Measurements from ENCODE around the gene SPRY1. TPM values are rescaled to one million over a fixed set of nuclear protein-coding genes. Genes with fewer than 3 reads are reported as not detected.

SPRY1 gene
- total RNA-seq, 2 donors from 2014 or later, result 9.8 to 76.0 TPM

DNA sequence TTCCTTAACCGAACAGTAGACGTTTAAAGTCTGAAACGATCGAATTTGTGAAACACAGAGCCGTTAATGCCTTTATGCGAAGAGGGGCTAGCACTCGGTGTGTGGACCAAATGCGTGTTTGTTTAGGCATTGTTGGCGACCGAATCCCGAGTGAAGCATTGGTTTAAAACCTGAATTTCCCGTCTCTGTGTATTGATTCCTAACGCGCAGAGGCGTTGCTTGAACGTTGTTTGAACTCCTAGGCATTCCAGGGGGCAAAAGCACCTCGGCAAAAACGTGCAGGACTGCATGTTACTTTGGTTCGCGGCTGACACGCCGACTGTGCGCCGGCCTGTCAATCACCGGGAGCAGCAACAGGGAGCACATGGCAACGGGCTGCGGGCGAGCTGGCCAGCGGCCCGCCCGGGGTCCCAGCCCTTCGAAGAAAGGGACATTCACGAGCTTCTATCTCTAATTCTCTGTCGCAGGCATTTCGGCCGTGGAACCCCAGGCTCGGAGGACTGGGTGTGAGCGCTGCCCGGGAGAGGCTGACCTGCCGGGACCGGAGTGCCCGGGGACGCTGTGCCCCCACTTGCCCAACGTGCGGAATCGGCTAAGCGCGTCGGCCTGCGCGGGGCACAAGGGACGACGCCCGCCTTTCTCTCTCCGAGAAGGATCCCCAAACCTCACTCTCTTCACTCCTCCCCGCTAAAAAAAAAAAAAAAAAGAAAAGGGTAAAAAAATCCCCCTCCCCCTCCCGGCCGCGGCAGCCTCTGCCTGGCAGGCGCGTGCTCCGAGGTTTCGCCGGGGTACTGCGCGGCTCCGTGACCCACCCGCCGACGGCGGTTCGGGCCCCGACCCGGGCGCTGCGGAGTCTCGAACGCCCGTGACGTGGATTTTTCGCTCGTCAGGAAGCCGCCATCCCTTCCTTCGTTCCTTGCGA, 810 bp downstream of the SPRY1 start:
- peak; percentile 36 for ATAC-seq (replicated peaks)
- Mint-ChIP-seq H3K27me3 (peaks cover 3% of the 10 kb centered on the region), H3K36me3 (ENCODE audit: low read depth) (peaks cover 57% of the 10 kb centered on the region), H3K27ac (peak overlapping the region; percentile 84), H3K4me1 (peaks cover 13% of the 10 kb centered on the region), H3K4me3 (peak overlapping the region; percentile 81), H3K9me3 (no peaks in the 10 kb centered on the region)

DNA sequence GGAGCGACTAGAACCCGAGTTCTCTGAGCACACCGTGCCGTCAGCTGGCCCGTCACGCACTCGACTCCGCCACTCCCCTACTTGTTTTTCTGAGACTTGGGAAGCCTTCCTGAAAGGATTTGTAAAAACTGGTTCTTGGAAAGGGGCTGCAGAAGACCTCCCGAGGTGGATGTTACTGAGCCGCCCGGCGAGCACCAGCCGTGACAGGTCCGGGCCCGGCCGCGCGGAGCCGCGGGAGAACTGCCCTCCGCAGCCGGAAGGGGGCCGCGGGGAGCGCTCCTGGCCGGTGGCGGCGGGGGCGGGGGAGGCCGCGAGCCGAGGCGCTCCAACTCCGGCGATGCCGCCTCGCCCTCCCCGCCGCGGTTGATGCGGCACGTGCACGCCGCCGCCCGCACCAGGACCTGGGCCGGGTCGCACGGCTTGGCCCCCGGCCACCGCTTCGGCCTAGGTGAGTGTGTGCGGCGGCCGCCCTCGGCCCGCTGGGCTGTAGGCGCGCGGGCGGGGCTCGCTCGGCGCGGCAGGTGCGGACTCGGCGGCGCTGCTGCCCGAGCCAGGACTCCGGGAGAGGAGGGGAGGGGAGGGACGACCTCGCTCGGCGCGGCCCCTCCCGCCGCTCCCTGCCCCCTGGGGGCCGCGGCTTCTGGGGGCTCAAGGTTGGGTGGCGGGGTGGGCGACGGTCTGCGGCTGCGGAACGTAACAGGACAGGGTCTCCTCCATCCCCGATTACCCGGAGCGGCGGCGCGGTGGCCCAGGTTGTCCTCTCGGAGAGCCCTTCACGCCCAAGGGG, 1.7 kb downstream of the SPRY1 start:
- Mint-ChIP-seq H3K4me1 (peaks cover 13% of the 10 kb centered on the region), H3K9me3 (no peaks in the 10 kb centered on the region), H3K27ac (peak overlapping the region; percentile 92), H3K27me3 (peaks cover 6% of the 10 kb centered on the region), H3K36me3 (ENCODE audit: low read depth) (peaks cover 65% of the 10 kb centered on the region), H3K4me3 (peak overlapping the region; percentile 94)
- ATAC-seq (replicated peaks), result peak; percentile 61

DNA sequence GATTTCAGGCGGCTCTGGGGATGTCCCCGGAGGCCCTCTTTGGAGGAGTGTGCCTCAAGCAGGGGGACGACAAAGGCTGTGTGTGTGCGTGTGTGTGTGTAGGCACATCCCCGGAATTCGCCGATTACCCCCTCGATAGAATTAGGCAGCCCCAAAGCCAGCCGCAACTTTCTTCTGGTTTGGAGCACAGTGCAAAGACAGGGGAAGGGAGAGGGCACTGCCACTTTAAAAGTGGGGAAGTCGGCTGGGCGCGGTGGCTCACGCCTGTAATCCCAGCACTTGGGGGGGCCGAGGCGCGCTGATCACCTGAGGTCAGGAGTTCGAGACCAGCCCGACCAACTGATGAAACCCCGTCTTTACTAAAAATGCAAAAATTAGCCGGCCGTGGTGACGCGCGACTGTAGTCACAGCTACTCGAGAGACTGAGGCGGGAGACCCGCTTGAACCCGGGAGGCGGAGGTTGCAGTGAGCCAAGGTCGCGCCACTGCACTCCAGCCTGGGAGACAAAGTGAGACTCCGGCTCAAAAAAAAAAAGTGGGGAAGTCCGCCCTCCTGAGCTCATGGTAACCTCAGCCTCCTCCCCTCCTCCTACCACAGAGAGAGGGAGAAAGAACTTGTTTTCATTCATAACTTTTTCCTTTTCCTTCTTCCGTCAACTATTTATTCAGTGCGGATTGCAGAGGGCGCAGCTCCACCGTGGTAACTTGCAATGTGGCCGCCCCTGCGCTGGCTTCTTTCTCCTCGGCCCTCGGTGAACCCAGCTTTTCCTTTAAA, 2.4 kb downstream of the SPRY1 start:
- peak overlapping the region; percentile 94 for H3K4me3 Mint-ChIP-seq
- H3K27me3 Mint-ChIP-seq, result peaks cover 6% of the 10 kb centered on the region
- peak overlapping the region; percentile 92 for H3K27ac Mint-ChIP-seq
- peak; percentile 55 for ATAC-seq (replicated peaks)
- H3K4me1 Mint-ChIP-seq, result peaks cover 13% of the 10 kb centered on the region
- H3K36me3 Mint-ChIP-seq (ENCODE audit: low read depth), result peaks cover 73% of the 10 kb centered on the region
- no peaks in the 10 kb centered on the region for H3K9me3 Mint-ChIP-seq

DNA sequence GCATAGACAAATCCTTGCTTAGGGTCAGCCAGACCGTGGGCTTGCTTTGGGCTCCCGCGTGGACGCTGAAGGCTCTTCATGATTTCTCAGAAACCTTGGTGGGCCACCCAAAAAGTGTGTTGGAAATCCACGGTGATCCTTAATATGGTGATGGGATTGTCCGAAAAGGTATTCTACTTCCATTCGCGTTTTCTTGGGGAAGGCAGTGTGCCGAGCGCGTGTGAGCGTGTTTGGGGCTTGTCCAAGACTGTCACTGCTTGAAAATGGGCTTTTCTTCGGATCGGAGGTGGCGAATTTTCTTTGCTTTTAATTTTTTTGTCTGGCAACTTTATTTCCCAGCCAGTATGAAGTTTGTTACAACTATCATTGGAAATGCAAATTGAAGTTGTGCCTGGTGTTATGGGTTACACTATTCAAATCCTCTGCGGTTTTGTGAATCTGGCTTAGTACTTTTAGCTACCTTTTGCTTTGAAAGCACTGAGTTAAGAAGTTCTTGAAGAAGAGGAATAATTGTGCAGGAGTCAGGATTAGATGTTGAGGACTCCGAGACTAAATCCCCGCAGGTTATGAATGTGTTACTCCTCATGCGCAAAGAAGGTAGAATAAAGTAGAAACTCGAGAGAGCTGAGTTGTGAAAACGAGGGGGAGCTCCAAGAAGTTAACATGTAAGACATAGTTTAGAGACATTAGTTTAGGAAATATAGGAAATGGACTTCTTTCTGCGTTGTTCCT, 3.2 kb downstream of the SPRY1 start:
- peak overlapping the region; percentile 94 for H3K4me3 Mint-ChIP-seq
- no peaks in the 10 kb centered on the region for H3K9me3 Mint-ChIP-seq
- peak overlapping the region; percentile 92 for H3K27ac Mint-ChIP-seq
- ATAC-seq (replicated peaks), result no peak
- peaks cover 13% of the 10 kb centered on the region for H3K4me1 Mint-ChIP-seq
- peaks cover 6% of the 10 kb centered on the region for H3K27me3 Mint-ChIP-seq
- H3K36me3 Mint-ChIP-seq (ENCODE audit: low read depth), result peaks cover 80% of the 10 kb centered on the region

DNA sequence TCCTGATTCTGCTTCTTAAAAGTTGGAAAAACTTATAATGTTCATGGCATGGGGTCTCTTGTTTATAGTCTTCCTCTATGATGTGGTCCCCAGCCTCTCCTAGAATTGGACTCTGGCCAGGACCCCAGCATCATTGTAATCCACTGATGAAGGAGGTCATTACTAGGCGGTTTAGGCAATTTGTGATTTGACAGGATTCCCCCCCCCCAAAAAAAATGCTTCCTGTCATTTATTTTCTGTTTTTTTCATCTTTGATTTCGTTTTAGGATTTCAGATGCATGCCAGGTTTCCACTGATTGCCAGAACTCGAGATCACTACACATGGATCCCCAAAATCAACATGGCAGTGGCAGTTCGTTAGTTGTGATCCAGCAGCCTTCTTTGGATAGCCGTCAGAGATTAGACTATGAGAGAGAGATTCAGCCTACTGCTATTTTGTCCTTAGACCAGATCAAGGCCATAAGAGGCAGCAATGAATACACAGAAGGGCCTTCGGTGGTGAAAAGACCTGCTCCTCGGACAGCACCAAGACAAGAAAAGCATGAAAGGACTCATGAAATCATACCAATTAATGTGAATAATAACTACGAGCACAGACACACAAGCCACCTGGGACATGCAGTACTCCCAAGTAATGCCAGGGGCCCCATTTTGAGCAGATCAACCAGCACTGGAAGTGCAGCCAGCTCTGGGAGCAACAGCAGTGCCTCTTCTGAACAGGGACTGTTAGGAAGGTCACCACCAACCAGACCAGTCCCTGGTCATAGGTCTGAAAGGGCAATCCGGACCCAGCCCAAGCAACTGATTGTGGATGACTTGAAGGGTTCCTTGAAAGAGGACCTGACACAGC, 4.9 kb downstream of the SPRY1 start:
- Mint-ChIP-seq H3K27me3 (peaks cover 6% of the 10 kb centered on the region), H3K4me1 (peaks cover 10% of the 10 kb centered on the region), H3K27ac (no peak overlapping the region), H3K9me3 (no peaks in the 10 kb centered on the region), H3K36me3 (ENCODE audit: low read depth) (peaks cover 89% of the 10 kb centered on the region), H3K4me3 (peak overlapping the region; percentile 94)
- ATAC-seq (replicated peaks), result no peak

DNA sequence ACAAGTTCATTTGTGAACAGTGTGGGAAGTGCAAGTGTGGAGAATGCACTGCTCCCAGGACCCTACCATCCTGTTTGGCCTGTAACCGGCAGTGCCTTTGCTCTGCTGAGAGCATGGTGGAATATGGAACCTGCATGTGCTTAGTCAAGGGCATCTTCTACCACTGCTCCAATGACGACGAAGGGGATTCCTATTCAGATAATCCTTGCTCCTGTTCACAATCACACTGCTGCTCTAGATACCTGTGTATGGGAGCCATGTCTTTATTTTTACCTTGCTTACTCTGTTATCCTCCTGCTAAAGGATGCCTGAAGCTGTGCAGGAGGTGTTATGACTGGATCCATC, 5.5 kb downstream of the SPRY1 start:
- Mint-ChIP-seq H3K36me3 (ENCODE audit: low read depth) (peaks cover 83% of the 10 kb centered on the region), H3K27me3 (peaks cover 6% of the 10 kb centered on the region), H3K4me3 (peak overlapping the region; percentile 94), H3K9me3 (no peaks in the 10 kb centered on the region), H3K27ac (no peak overlapping the region), H3K4me1 (peaks cover 9% of the 10 kb centered on the region)
- no peak for ATAC-seq (replicated peaks)

DNA sequence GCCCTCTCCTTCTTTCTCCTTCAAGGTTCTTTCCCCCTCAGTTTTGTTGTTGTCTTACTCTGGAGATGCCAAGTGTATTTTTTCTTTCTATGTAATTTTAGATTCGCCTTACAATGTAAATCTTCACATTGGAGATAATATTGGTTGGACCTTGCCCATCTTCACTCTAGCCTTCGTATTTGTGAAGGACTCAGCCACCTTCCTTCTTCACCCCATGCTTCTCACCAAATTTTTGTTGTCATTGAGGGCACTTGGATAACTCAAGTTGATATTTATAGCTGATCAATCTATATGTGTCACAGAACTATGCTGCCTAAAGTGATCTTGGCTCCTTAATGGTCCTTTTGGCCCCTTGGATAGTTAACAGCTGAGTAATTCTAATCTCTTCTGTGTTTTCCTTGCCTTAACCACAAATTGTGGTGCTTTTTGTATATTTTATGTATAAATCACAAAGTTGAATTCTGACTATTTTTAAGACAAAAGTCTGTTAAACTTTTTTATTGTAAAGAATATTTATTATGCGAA, 6.5 kb downstream of the SPRY1 start:
- H3K27ac Mint-ChIP-seq, result no peak overlapping the region
- ATAC-seq (replicated peaks), result no peak

DNA sequence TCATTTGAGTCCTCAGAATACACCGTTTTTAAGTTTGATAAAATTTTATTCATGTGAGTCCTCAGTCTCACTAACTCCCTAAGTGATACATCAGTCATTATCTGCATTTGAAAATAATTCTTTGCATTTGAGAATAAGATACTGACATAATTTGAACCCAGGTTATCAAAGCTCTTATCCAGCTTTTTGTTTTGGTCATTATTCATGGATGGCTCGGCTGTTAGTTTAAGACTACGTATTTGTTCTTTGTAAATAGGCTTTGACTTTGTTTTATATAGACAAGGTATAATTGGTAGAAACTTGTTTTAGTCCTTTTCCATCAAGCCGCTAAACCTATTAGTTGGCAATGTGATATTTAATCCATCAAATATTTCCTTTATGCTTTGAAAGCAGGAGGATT, 7.9 kb downstream of the SPRY1 start:
- H3K36me3 Mint-ChIP-seq (ENCODE audit: low read depth), result peaks cover 63% of the 10 kb centered on the region
- H3K27ac Mint-ChIP-seq, result no peak overlapping the region
- peaks cover 6% of the 10 kb centered on the region for H3K27me3 Mint-ChIP-seq
- H3K4me1 Mint-ChIP-seq, result peaks cover 7% of the 10 kb centered on the region
- ATAC-seq (replicated peaks), result no peak
- peak overlapping the region; percentile 94 for H3K4me3 Mint-ChIP-seq
- H3K9me3 Mint-ChIP-seq, result no peaks in the 10 kb centered on the region

More for the DNA sequence above, 6.5 kb downstream of the SPRY1 start:
- Mint-ChIP-seq H3K9me3 (no peaks in the 10 kb centered on the region), H3K36me3 (ENCODE audit: low read depth) (peaks cover 73% of the 10 kb centered on the region), H3K4me3 (peak overlapping the region; percentile 94), H3K27me3 (peaks cover 6% of the 10 kb centered on the region), H3K4me1 (peaks cover 9% of the 10 kb centered on the region)

DNA sequence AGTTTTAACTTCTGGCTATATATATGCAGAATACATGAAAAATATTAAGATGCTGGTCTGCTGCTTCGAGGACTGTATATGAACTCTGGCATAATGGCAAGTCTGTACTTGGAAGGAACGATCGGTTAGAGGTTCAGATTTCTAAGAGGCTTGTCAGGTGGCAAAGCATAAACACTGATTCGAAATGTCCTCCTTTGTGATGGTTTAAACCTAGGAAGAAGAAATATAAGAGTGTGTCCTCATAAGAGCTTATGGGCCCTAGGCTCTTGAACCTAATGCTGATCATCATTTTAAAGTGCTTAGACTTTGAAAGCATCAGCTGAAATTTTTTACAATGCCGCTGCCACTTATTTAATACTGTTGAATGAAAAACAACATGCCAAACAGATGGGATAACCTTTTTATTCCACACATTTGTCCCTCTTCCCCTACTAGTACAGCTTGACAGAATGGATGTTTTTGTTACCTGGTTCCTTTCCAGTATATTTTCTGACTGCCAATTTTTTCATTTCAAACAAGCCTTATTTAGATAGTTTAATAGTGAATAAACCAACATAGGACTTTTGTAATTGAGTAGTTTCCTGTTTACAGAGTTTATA, 8.8 kb downstream of the SPRY1 start:
- H3K9me3 Mint-ChIP-seq, result no peaks in the 10 kb centered on the region
- H3K27me3 Mint-ChIP-seq, result peaks cover 3% of the 10 kb centered on the region
- H3K4me3 Mint-ChIP-seq, result no peak overlapping the region
- peaks cover 6% of the 10 kb centered on the region for H3K4me1 Mint-ChIP-seq
- H3K27ac Mint-ChIP-seq, result no peak overlapping the region
- ATAC-seq (replicated peaks), result no peak
- H3K36me3 Mint-ChIP-seq (ENCODE audit: low read depth), result peaks cover 55% of the 10 kb centered on the region

DNA sequence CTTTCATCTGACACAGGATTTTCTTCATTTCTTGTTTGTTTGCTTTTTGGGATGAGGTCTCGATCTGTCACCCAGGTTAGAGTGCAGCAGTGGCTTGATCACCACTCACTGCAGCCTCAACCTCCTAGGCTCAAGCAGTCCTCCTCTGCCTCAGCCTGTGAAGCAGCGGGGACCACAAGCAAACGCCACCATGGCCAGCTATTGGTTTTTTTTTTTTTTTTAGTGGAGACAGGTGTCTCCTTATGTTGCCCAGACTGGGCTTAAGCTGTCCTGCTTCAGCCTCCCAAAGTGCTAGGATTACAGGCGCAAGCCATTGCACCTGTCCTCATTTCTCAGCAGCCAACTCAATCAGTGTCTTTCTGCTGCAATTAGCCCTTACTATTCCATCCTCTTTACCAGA, 10.3 kb downstream of the SPRY1 start:
- Mint-ChIP-seq H3K27me3 (peaks cover 3% of the 10 kb centered on the region), H3K4me3 (no peak overlapping the region), H3K9me3 (no peaks in the 10 kb centered on the region), H3K36me3 (ENCODE audit: low read depth) (peaks cover 40% of the 10 kb centered on the region), H3K4me1 (no peaks in the 10 kb centered on the region), H3K27ac (no peak overlapping the region)
- no peak for ATAC-seq (replicated peaks)

DNA sequence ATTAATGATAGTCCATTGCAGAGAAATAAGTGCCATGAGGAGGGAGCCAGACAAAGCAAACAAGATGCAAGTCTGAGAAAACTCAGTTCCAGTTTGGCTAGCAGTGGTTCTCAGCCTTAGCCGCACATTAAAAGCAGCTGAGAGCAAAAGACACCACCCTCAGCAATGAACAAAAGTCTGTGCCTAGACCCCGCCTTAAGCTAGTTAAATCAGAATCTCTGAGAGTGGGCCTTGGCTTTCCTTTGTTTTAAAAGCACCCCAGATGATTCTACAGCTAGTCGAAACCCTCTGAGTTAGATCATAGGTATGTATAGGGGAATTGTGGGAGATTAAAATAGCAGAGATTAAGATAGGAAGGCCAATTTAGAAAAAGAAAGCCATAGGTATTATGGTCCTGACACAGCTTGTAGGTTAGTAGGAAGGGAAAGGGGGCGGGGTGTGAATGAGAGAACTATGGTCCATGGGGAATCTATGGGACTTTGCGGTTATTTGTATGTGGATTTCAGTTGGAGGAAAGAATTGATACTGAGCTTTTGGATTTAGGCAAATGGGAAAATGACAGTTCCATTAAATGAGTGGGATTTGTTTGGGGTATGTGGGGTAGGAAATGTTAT, 12.0 kb downstream of the SPRY1 start:
- no peak for ATAC-seq (replicated peaks)
- H3K27ac Mint-ChIP-seq, result no peak overlapping the region
- no peaks in the 10 kb centered on the region for H3K27me3 Mint-ChIP-seq
- H3K4me3 Mint-ChIP-seq, result no peak overlapping the region
- peaks cover 23% of the 10 kb centered on the region for H3K36me3 Mint-ChIP-seq (ENCODE audit: low read depth)
- peaks cover 5% of the 10 kb centered on the region for H3K9me3 Mint-ChIP-seq
- peaks cover 14% of the 10 kb centered on the region for H3K4me1 Mint-ChIP-seq

DNA sequence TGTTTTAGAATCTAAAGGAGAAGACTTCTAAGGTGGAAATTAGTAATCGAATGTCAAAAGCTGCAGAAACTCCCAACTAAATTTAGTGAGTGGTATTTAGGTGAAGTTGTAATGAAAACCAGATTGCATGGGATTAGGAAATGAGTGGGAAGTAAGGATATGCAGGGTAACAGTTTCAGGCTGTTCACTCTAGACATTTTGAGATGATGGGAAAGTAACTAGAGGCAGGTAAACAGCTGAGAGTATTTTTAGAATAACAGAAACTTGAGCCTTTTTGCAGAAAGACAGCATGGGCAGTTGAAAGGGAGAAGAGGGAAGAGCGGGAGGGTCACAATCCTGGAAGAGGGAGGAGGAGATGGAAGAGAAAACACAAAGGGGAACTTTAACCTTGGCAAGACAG, 12.7 kb downstream of the SPRY1 start:
- Mint-ChIP-seq H3K4me1 (peaks cover 14% of the 10 kb centered on the region), H3K27me3 (no peaks in the 10 kb centered on the region), H3K36me3 (ENCODE audit: low read depth) (peaks cover 15% of the 10 kb centered on the region), H3K4me3 (no peak overlapping the region), H3K27ac (no peak overlapping the region), H3K9me3 (peaks cover 5% of the 10 kb centered on the region)
- ATAC-seq (replicated peaks), result no peak
